GM18519 (cell line): ENCODE measurements around the gene CDCP1.
"Not testable (repeated sequence)": the region's sequence is repeated elsewhere in the genome, so short reads cannot be mapped to it uniquely, and the experiment has no call there.

Experiments used
- ATAC-seq: cut with Tn5 transposase; IDR thresholded peaks from one replicate; pipeline ENCODE4 v1.9.1; 2021; ENCODE audit warnings: mild to moderate bottlenecking, moderate library complexity; ENCODE audit not compliant: unreplicated experiment, low FRiP score

CDCP1 gene

DNA sequence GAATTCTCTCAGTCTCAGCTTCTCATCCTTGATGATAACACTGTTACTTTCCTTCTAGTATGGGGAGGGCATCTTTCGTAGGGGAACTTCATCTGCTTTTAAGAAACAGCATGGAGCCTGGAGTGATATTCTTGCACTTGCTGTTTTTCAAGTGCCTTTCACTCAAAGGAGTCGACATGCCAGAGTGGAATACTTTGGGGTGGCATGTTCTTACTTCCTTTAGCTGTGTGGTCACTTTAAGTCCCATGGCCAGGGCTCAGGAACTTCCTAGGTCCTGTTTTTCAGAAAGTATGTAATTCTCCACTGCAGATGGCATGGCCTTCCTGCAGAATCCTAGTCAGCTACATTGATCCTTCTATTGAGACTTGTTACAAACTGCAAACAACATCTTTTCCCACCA lies 28.1 kb upstream of the CDCP1 start:
- ATAC-seq, result no peak

DNA sequence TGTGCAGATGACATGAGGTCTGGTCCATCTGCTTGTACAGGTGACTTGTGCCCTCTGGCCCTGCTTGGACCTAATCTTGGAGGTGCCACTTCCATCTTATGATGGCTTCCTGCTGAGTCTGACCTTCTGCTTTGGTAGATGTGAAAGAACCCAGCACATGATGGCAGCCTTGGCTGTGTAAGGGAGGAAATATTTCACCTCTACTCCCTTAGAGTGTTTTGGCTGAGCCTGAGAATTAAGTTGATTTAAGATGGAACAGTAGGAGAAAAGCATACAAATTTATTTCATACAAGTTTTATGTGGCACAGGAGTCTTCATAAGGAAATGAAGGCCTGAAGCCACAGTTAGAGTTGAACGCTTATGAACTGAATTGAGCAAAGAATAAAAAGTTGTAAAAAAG lies 27.6 kb upstream of the CDCP1 start:
- no peak for ATAC-seq

DNA sequence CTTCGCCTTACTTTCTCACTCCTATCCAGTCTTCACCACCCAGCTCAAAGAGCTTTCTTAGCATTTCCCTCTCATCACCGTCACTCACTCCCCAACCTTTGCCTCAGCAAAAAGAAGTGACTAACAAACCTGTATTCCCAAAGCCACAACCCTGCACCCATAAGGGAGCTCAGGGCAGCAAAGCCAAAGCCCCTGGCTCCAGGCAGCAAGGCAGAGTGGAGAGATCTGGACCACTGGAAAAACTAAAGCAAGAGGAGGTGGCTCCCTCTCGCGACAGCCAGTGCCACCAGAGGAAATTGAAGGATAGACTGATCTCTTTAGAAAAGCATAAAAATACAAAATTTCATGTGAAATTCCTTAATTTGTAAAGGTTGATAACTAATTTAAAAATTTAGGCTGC lies 25.1 kb upstream of the CDCP1 start:
- ATAC-seq, result no peak

DNA sequence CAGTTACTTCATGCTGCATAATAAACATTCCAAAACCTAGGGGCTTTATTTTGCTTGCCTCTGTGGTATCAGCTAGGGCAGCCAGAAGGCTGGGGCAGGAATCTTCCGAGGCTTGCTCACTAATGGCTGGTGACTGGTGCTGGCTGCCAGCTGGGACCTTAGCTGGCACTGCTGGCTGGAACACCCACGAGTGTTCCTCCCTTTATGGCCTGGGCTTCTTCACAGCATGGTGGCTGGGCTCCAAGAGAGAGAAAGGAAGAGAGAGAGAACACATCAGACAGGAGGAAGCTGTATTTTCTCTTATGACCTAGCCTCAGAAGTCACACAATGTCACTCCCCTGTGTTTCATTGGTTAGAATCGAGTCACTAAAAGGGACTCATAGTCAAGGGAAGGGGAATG lies 23.9 kb upstream of the CDCP1 start:
- no peak for ATAC-seq

DNA sequence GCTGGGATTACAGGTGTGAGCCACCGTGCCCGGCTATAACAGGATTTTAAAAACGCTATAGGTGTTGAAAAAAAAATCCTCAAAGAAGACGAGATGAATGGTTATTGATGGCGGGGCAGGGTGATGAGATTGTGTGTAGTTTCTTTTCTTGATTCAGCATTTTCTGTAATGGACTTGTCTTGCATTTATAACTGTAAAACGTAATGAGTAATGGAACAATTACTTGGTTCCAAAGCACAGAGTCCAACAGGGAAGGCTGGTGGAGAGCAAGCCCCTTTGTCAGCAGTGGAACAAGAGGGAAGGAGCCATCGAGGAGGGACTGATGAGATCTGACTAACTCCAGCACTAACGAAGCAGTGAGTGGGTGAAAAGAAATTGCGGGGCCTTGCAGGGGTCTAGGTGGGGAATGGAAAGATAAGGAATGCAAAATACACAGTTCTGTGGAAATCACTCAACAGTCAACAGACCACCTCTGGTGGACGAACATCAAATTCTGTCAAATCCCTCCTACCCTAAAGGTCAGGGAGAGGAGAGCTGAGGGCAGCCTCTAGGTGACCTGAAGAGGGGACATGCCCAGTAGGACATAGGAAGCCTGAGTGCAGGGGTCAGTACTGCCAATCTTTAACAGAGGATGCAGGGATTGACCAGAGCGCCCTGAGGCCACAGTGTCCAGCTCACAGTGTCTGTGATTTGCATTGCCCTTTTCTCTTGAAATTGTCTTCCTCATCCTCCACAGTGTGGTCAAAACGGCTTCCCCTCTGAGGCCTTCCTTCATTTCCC lies 23.1 kb upstream of the CDCP1 start:
- no peak for ATAC-seq

GRCh38 chr3:45168451-45168850 lies 22.3 kb upstream of the CDCP1 start:
- no peak for ATAC-seq

GRCh38 chr3:45167011-45167911 lies 21.1 kb upstream of the CDCP1 start:
- no peak for ATAC-seq

DNA sequence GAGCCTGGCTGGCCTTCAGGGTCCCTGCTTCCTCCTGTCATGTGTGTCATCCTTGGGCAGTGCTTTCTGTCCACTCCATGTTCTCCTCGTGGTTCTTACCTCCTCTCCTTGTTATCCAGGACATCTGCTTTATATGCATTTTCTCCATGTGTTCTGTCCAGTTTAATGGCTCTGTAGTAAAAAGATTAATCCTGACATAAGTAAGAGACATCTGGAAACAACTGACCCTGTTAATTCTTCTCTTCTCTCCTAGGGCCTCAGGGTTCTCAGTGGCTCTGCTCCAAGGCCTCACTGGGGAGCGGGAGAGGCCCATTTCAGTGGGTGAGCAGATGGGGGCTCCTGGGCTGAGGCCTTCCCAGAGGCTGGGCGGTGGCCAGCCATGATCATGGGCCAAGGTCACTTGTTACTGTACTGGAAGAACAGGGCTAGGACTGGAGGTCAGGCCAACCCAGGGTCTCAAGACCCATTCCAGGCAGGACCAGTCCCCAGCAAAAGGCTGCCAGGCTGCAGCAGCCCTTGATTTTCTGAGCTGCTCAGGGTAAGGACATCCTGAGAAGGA lies 20.2 kb upstream of the CDCP1 start:
- no peak for ATAC-seq

DNA sequence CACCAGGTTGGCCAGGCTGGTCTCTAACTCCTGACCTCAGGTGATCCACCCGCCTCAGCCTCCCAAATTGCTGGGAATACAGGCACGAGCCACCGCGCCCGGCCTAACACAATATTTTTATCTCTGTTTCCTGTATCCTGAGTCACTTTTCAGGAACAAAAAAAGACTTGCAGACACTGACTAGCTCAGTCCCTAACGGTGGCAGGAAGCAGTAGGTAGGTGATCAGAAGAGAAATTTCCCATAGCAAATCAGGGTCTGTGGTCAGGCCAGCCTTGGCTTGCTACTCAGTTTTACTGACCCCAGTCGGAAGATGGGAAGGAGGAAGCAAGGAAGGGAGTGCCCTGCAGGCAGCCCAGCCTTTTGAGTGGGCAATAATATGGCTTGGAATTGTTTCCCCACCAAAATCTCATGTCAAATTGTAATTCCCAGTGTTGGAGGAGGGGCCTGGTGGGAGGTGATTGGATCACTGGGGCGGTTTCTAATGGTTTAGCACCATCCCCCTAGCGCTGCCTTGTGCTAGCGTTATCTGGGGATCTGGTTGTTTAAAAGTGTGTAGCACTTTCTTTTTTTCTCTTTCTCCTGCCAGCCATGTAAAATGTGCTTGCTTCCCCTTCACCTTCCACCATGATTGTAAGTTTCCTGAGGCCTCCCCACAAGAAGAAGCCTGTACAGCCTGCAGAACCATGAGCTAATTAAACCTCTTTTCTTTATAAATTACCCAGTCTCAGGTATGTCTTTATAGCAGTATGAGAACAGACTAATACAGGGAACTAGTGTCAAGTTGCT lies 19.5 kb upstream of the CDCP1 start:
- ATAC-seq, result no peak

DNA sequence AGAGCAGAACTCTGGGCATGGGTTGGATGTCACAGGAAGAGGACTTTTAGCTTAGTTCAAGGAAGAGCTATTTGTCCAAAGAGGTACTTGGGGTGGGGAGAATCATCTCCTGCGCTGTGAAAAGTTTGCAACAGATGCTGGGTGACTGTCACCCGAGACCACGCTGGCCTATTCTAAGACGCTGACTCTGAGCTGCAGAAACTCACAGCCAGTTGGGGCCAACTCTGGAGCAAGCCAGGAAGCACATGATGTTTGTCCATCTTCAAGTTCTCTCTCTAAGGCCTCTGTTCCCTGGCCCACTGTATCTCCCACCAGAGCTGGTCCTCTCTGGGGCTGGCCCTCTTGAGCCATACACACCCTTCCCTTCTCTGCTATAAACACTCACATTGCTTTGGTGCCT lies 17.9 kb upstream of the CDCP1 start:
- ATAC-seq, result no peak

DNA sequence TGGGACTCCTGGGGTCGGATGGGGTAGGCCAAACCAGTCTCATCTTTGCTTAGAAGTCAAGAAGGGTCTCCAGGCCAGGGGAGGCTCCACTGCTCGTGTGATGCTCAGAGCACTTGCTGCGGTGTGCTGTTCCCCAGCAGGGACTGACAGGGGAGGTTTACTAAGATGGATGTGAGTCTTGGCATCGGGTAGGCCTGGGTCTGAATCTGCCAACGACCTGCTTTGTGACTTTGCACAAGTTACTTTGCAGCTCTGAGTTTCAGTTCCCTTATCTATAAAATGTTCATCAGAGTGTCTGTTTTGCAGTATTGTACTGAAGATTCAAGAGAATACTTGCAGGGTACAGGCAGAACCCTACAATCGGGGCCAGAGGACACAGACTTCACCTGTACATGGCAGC lies 17.3 kb upstream of the CDCP1 start:
- no peak for ATAC-seq

DNA sequence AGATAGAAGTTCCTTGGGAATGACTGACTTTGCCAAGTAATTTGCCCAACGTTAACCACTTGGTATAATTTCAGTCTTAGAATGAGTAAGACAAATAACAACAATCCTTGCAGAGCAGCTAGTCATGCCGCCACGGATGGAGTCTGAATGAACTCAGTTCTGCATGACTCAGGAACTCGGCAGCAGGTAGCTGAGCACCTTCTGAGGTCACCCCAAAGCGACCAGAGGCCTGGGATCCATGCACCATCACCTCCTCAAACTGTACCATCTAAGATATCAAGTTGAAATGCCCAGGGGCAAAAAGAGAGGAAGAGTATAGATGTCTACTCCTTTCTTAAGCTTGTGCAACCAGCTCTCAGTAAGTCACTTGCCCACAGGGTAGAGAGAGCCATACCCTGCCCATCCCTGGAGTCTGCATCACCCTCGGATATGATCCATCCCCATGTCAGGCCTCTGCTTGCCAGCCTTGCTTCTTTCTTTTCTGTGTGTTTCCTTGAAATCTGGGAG lies 8.5 kb upstream of the CDCP1 start:
- no peak for ATAC-seq

DNA sequence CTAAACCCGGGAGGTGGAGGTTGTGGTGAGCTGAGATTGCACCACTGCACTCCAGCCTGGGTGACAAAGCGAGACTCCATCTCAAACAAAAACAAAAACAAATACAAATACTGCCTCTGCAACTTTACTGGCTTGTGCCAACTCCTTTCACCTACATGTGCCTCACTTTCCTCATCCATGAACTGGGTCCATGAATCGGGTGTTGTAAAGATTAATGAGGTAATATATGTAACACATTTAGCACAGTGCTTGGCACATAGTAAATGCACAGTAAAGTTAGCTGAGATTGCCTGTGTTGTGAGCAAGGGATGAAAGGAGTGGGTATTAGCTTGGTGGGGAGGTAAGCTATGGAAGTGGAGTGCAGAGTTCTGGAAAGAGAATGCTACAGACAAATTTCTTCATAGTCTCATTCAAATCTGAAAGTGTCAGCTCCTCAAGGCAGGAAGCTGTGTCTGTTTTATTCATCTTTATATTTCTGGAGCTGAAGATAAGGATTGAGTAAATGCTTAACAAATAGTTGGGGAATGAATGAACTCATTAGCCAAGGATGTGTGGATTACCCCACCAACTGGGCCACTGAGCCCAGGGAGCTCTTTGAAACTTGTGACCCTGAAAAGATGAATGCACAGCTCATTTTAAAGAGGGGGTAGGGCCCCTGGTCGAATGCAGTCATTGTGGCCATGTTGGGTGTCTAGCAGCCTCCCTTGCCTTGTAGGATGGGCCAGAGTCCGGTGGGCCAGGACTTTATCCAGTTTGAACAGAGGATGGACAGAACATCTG lies 7.7 kb upstream of the CDCP1 start:
- no peak for ATAC-seq

- ATAC-seq, result no peak
Measured at GRCh38 chr3:45152307-45152706, 6.1 kb upstream of the CDCP1 start.

- ATAC-seq, result no peak
Measured at GRCh38 chr3:45151100-45151499, 4.9 kb upstream of the CDCP1 start.

DNA sequence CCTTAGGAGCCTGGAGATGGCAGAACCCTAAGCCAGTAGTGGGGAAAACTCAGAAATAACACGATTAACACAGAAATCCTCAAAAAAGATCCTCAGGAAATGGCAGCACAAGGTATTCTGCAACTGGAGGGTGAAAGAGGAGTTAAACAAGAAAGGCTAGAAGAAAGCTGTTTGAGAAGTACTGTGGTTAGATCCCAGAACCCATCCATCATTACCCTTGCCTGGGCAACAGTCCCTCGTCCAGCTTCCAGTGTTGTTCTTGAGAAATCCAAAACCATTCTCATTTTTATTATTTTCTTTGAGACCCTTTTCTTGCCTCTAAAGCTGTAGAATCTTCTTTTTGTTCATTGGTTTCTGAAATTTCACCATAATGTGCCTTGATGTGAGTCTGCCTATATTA lies 2.7 kb upstream of the CDCP1 start:
- no peak for ATAC-seq

GRCh38 chr3:45145223-45145622 lies 955 bp downstream of the CDCP1 start:
- no peak for ATAC-seq

GRCh38 chr3:45143673-45144671 lies 2.2 kb downstream of the CDCP1 start:
- ATAC-seq, result no peak

DNA sequence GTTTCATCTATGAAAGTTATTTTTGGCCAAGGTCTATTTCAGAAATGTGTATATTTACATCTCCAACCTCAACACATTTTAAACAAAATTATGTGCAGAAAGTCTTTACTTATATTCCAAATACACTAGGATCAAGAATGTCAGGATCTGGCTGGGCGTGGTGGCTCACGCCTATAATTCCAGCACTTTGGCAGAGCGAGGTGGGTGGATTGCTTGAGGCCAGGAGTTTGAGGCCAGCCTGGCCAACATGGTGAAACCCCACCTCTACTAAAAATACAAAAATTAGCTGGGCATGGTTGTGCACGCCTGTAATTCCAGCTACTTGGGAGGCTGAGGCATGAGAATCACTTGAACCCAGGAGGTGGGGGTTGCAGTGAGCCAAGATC lies 5.4 kb downstream of the CDCP1 start:
- ATAC-seq, result not testable (repeated sequence)
